Measurements from ENCODE around the gene ETFA. TPM values are rescaled to one million over a fixed set of nuclear protein-coding genes. Genes with fewer than 3 reads are reported as not detected.
A peak's percentile ranks its signal among the peaks of the same experiment; 100 is the strongest.
"Not testable (repeated sequence)": the region's sequence is repeated elsewhere in the genome, so short reads cannot be mapped to it uniquely, and the experiment has no call there.

ETFA gene
- polyA plus RNA-seq, 2 of the 4 experiments (the other 2 are of a cell fraction), result 243 to 412 TPM

GRCh38 chr15:76320012-76320411 lies 8.7 kb upstream of the ETFA start:
- no peaks in the 10 kb centered on the region for H3K9me3 ChIP-seq
- DNase-seq (ENCODE audit: low read depth in 1 of 2, low spot score in 1 of 2) (no peak), FAIRE-seq (peak; percentile 65), ATAC-seq (no peak)
- TF ChIP-seq CHD4 (IDR thresholded peaks at IDR 0.05; ENCODE audit: borderline replicate concordance) (no peak), CEBPB (IDR thresholded peaks at IDR 0.05) (no peak), CBX2 (IDR thresholded peaks at IDR 0.05; ENCODE audit: borderline replicate concordance, low read depth) (no peak), ELK1 (IDR thresholded peaks at IDR 0.05; ENCODE audit: low read depth, low read length) (no peak), ESRRA (IDR thresholded peaks at IDR 0.05; ENCODE audit: borderline replicate concordance, low read length) (no peak), ZC3H11A (IDR thresholded peaks at IDR 0.05) (no peak), MAFK (IDR thresholded peaks at IDR 0.05; ENCODE audit: partially characterized antibody) (peak; percentile 93), HOXA7 (CRISPR knock-in tag; IDR thresholded peaks at IDR 0.05) (no peak), ZFP36 (IDR thresholded peaks at IDR 0.05; ENCODE audit: borderline replicate concordance, partially characterized antibody) (no peak), HEYL (CRISPR knock-in tag; IDR thresholded peaks at IDR 0.05) (no peak), SREBF2 (IDR thresholded peaks at IDR 0.05) (no peak), FOSL2 (IDR thresholded peaks at IDR 0.05) (no peak), FOSL2 (CRISPR knock-in tag; IDR thresholded peaks at IDR 0.05) (0 out of 2 replicates have a peak, but pooled peaks have one; percentile 17), MAX (IDR thresholded peaks at IDR 0.05) (no peak), EHMT2 (IDR thresholded peaks at IDR 0.05; ENCODE audit: low read depth) (no peak), NFE2L2 (conservative IDR thresholded peaks at IDR 0.05; ENCODE audit: low read length) (peak; percentile 61)
- ChIA-PET POLR2A (no interaction called here), CTCF (interaction anchor here (0.6 to 2.9 kb wide), 3 partner anchors 10 to 388 kb away, joined by 3 to 22 read pairs (median 3); no protein-coding TSS in a partner anchor)
- no peak overlapping the region for H3K4me3 ChIP-seq
- H3K4me1 ChIP-seq, result peaks cover 15% of the 10 kb centered on the region
- H3K4me2 ChIP-seq, result peak overlapping the region; percentile 11; the same call in 1 of the 3 replicates
- H3K27ac ChIP-seq, result peak overlapping the region; percentile 36 to 69
- 88% methylated on average over 6 of the region's 6 CpGs for WGBS (ENCODE audit: missing lambda C conversion rate)

- H3K27ac ChIP-seq, result peak overlapping the region; percentile 87 to 94
- no peaks in the 10 kb centered on the region for H3K9me3 ChIP-seq
- ATAC-seq (peak in 1 of 2 experiments; percentile 9; a peak in 2 of 6 replicates), FAIRE-seq (no peak), DNase-seq (ENCODE audit: low read depth in 1 of 2, low spot score in 1 of 2) (peak in 1 of 2 experiments; percentile 69)
- no peak for TF ChIP-seq EHF (CRISPR knock-in tag; IDR thresholded peaks at IDR 0.05)
- TF ChIP-seq HOXB13 (CRISPR knock-in tag; IDR thresholded peaks at IDR 0.05; ENCODE audit: low read depth), result no peak
- peak; percentile 49 for TF ChIP-seq MAFK (IDR thresholded peaks at IDR 0.05; ENCODE audit: partially characterized antibody)
- no peak for TF ChIP-seq CHD2 (IDR thresholded peaks at IDR 0.05; ENCODE audit: low read length, partially characterized antibody)
- peak; percentile 77; the same call in 1 of the 2 replicates for TF ChIP-seq ATOH8 (CRISPR knock-in tag; IDR thresholded peaks at IDR 0.05; ENCODE audit: low read depth)
- peak overlapping the region; percentile 82 for H3K4me2 ChIP-seq
- peaks cover 47% of the 10 kb centered on the region for H3K4me1 ChIP-seq
- H3K4me3 ChIP-seq, result no peak overlapping the region
- POLR2A ChIA-PET, result interaction anchor here (1.1 to 5.9 kb wide), 3 partner anchors 17 to 618 kb away, joined by 3 to 61 read pairs (median 4); partner anchors contain the start of genes ISL2 and RCN2
- WGBS (ENCODE audit: missing lambda C conversion rate), result 16% methylated on average over 5 of the region's 5 CpGs
- CTCF ChIA-PET, result interaction anchor here (1.0 to 4.8 kb wide), 7 partner anchors 10 to 123 kb away, joined by 3 to 31 read pairs (median 8); no protein-coding TSS in a partner anchor
Measured at GRCh38 chr15:76313731-76314130, 2.5 kb upstream of the ETFA start.

GRCh38 chr15:76313175-76313567 lies 1.9 kb upstream of the ETFA start:
- ATAC-seq, result peak in 1 of 2 experiments; percentile 2; a peak in 3 of 6 replicates
- H3K4me1 ChIP-seq, result peaks cover 52% of the 10 kb centered on the region
- peak; percentile 62 for TF ChIP-seq EHF (CRISPR knock-in tag; IDR thresholded peaks at IDR 0.05)
- peak; percentile 45; the same call in 1 of the 2 replicates for TF ChIP-seq TP53 (CRISPR knock-in tag; IDR thresholded peaks at IDR 0.05)
- peak; percentile 2; the same call in 1 of the 2 replicates for TF ChIP-seq FOXS1 (CRISPR knock-in tag; IDR thresholded peaks at IDR 0.05)
- TF ChIP-seq HOXA7 (CRISPR knock-in tag; IDR thresholded peaks at IDR 0.05), result 0 out of 2 replicates have a peak, but pooled peaks have one; percentile 45
- peak; percentile 60; the same call in 1 of the 2 replicates for TF ChIP-seq CHD4 (IDR thresholded peaks at IDR 0.05; ENCODE audit: borderline replicate concordance)
- TF ChIP-seq HOXB13 (CRISPR knock-in tag; IDR thresholded peaks at IDR 0.05; ENCODE audit: low read depth), result peak; percentile 70; the same call in 1 of the 2 replicates
- TF ChIP-seq HEYL (CRISPR knock-in tag; IDR thresholded peaks at IDR 0.05), result peak; percentile 73; the same call in 1 of the 2 replicates
- peak; percentile 81 for TF ChIP-seq ZNF302 (CRISPR knock-in tag; IDR thresholded peaks at IDR 0.05)
- H3K4me2 ChIP-seq, result peak overlapping the region; percentile 82
- ChIA-PET POLR2A (interaction anchor here (1.1 to 5.9 kb wide), 3 partner anchors 17 to 618 kb away, joined by 3 to 61 read pairs (median 4); partner anchors contain the start of genes ISL2 and RCN2), CTCF (interaction anchor here (0.6 to 4.8 kb wide), 8 partner anchors 11 to 123 kb away, joined by 3 to 31 read pairs (median 7); no protein-coding TSS in a partner anchor)
- not testable (repeated sequence) for DNase-seq (ENCODE audit: low read depth in 1 of 2, low spot score in 1 of 2); H3K4me3 ChIP-seq; H3K9me3 ChIP-seq; FAIRE-seq
- H3K27ac ChIP-seq, result peak overlapping the region; percentile 87 to 94
- 15% methylated on average over 4 of the region's 4 CpGs for WGBS (ENCODE audit: missing lambda C conversion rate)

All from A549 (cell line).